Gastroesophageal sphincter (tissue), 3 donors: Measurements from ENCODE around the gene B4GALT6.

ENCODE experiments used
- EP300 ChIP-seq: sonication (generic); formaldehyde crosslinking; IDR thresholded peaks from one replicate; pipeline ENCODE4 v1.6.1; 2017; ENCODE audit warnings: antibody characterized with exemption, mild to moderate bottlenecking
- POLR2A ChIP-seq, 2 donors: fragments of 450-650 bp; IDR thresholded peaks; one replicate each; pipeline ENCODE4 v1.6.1; 2017; ENCODE audit warnings: antibody characterized with exemption in 2 of 2, mild to moderate bottlenecking in 2 of 2, moderate library complexity in 1 of 2
- TF ChIP-seq, protein P1 (sequence below), 4 experiments: fragments of 200-600 bp in 2 of 4; fragments of 450-650 bp in 2 of 4; sonication (generic) in 1 of 4; IDR thresholded peaks; one replicate each; pipeline ENCODE4 v1.5.1; 2017 to 2019; ENCODE audit warnings: antibody characterized with exemption in 4 of 4, mild to moderate bottlenecking in 2 of 4, moderate library complexity in 2 of 4

DNA sequence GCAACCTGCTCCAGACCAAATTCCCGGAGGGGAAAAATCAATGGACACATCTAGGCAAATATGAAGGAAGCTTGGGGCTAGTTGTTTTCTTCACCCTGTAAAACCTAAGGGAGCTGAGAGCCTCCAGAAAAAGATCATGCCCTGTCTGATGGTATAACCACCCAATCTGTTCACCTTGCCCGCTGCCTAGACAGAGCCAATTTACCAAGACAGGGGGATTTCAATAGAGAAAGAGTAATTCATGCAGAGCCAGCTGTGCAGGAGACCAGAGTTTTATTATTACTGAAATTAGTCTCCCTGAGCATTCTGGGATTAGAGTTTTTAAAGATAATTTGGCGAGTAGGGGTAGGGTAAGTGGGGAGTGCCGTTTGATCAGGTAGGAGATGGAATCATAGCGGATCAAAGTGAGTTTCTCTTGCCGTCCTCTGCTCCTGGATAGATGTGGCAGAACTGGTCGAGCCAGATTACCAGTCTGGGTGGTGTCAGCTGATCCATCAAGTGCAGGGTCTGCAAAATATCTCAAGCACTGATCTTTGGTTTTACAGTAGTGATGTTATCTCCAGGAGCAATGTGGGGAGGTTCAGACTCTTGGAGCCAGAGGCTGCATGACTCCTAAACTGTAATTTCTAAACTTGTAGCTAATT lies 35.1 kb upstream of the B4GALT6 start:
- TF ChIP-seq, protein P1, sequence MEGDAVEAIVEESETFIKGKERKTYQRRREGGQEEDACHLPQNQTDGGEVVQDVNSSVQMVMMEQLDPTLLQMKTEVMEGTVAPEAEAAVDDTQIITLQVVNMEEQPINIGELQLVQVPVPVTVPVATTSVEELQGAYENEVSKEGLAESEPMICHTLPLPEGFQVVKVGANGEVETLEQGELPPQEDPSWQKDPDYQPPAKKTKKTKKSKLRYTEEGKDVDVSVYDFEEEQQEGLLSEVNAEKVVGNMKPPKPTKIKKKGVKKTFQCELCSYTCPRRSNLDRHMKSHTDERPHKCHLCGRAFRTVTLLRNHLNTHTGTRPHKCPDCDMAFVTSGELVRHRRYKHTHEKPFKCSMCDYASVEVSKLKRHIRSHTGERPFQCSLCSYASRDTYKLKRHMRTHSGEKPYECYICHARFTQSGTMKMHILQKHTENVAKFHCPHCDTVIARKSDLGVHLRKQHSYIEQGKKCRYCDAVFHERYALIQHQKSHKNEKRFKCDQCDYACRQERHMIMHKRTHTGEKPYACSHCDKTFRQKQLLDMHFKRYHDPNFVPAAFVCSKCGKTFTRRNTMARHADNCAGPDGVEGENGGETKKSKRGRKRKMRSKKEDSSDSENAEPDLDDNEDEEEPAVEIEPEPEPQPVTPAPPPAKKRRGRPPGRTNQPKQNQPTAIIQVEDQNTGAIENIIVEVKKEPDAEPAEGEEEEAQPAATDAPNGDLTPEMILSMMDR (IDR thresholded peaks at IDR 0.05), result no peak
- no peak for TF ChIP-seq POLR2A (IDR thresholded peaks at IDR 0.05)
- no peak for TF ChIP-seq EP300
